H9 (cell line): ENCODE data around the gene DNASE1L1. TPM values are rescaled to one million over a fixed set of nuclear protein-coding genes. Genes with fewer than 3 reads are reported as not detected.

ENCODE experiments used
- DNase-seq: peaks from one replicate; pipeline ENCODE4 v3.0.0-alpha.2; 2017
- H2AFZ ChIP-seq: one replicate; pipeline ENCODE4 v1.6.1; 2013; ENCODE audit warnings: mild to moderate bottlenecking, low read length, control low read depth, moderate library complexity
- H2AK5ac ChIP-seq: 2 replicates; pipeline ENCODE4 v1.6.1; 2013; ENCODE audit warnings: low read length, control low read depth, mixed read lengths; ENCODE audit not compliant: insufficient read length
- H2BK120ac ChIP-seq: one replicate; pipeline ENCODE4 v1.6.1; 2013; ENCODE audit warnings: low read depth, mild to moderate bottlenecking, low read length, control low read depth, inconsistent platforms; ENCODE audit not compliant: poor library complexity, severe bottlenecking
- H2BK12ac ChIP-seq: 2 replicates; pipeline ENCODE4 v1.6.1; 2013; ENCODE audit warnings: low read length, control low read depth, mixed read lengths, low read depth; ENCODE audit not compliant: insufficient read length
- H2BK15ac ChIP-seq: 2 replicates; pipeline ENCODE4 v1.6.1; 2013; ENCODE audit warnings: low read depth, low read length, control low read depth
- H2BK20ac ChIP-seq: one replicate; pipeline ENCODE4 v1.6.1; 2013; ENCODE audit warnings: low read depth, mild to moderate bottlenecking, low read length, control low read depth, inconsistent platforms; ENCODE audit not compliant: poor library complexity, severe bottlenecking
- H2BK5ac ChIP-seq: 2 replicates; pipeline ENCODE4 v1.6.1; 2013; ENCODE audit warnings: low read length, control low read depth, mixed read lengths; ENCODE audit not compliant: insufficient read length
- H3K14ac ChIP-seq: 2 replicates; pipeline ENCODE4 v1.6.1; 2013; ENCODE audit warnings: low read length, control low read depth; ENCODE audit not compliant: insufficient read depth
- H3K18ac ChIP-seq: 2 replicates; pipeline ENCODE4 v1.6.1; 2013; ENCODE audit warnings: low read depth, mild to moderate bottlenecking, mixed read lengths, low read length, control low read depth; ENCODE audit not compliant: insufficient read length
- H3K23ac ChIP-seq: 2 replicates; pipeline ENCODE4 v1.6.1; 2013; ENCODE audit warnings: low read length, control low read depth, mixed read lengths, low read depth; ENCODE audit not compliant: insufficient read length
- H3K23me2 ChIP-seq: 2 replicates; pipeline ENCODE4 v1.6.1; 2013; ENCODE audit warnings: low read depth, mild to moderate bottlenecking, mixed read lengths, low read length, control low read depth; ENCODE audit not compliant: insufficient read length, poor library complexity, severe bottlenecking
- H3K27ac ChIP-seq: 2 replicates; pipeline ENCODE4 v1.5.1; 2013; ENCODE audit warnings: low read length, control low read depth, mixed read lengths, low read depth; ENCODE audit not compliant: insufficient read length
- H3K27me3 ChIP-seq: 2 replicates; pipeline ENCODE4 v1.6.1; 2013; ENCODE audit warnings: low read length, control low read depth, inconsistent platforms; ENCODE audit not compliant: insufficient read depth
- H3K4ac ChIP-seq: 2 replicates; pipeline ENCODE4 v1.6.1; 2013; ENCODE audit warnings: low read depth, mild to moderate bottlenecking, control low read depth, inconsistent platforms, low read length, moderate library complexity
- H3K4me1 ChIP-seq: 2 replicates; pipeline ENCODE4 v1.6.1; 2013; ENCODE audit warnings: low read length, control low read depth, inconsistent platforms; ENCODE audit not compliant: insufficient read depth
- H3K4me2 ChIP-seq: 2 replicates; pipeline ENCODE4 v1.6.1; 2013; ENCODE audit warnings: low read length, control low read depth, mixed read lengths; ENCODE audit not compliant: insufficient read length, insufficient read depth
- H3K56ac ChIP-seq: 2 replicates; pipeline ENCODE4 v1.6.1; 2013; ENCODE audit warnings: low read depth, mild to moderate bottlenecking, mixed read lengths, low read length, control low read depth; ENCODE audit not compliant: insufficient read length
- H3K79me1 ChIP-seq: 2 replicates; pipeline ENCODE4 v1.6.1; 2013; ENCODE audit warnings: low read depth, mild to moderate bottlenecking, moderate library complexity, low read length, control low read depth, inconsistent platforms; ENCODE audit not compliant: insufficient read depth, poor library complexity, severe bottlenecking
- H3K79me2 ChIP-seq: 2 replicates; pipeline ENCODE4 v1.6.1; 2013; ENCODE audit warnings: low read length, control low read depth, inconsistent platforms; ENCODE audit not compliant: insufficient read depth
- H3K9ac ChIP-seq: 2 replicates; pipeline ENCODE4 v1.6.1; 2013; ENCODE audit warnings: low read length, control low read depth, mixed read lengths; ENCODE audit not compliant: insufficient read length; ENCODE audit errors: extremely low read depth
- H3K9me3 ChIP-seq: one replicate; pipeline ENCODE4 v1.6.1; 2013; ENCODE audit warnings: low read depth, low read length, inconsistent platforms; ENCODE audit not compliant: control insufficient read depth
- H3T11ph ChIP-seq: one replicate; pipeline ENCODE4 v1.6.1; 2013; ENCODE audit warnings: mild to moderate bottlenecking, low read length, control low read depth, inconsistent platforms
- H4K20me1 ChIP-seq: one replicate; pipeline ENCODE4 v1.6.1; 2013; ENCODE audit not compliant: control insufficient read depth, insufficient read length, insufficient read depth
- H4K5ac ChIP-seq: 2 replicates; pipeline ENCODE4 v1.6.1; 2013; ENCODE audit warnings: low read depth, mild to moderate bottlenecking, mixed read lengths, low read length, control low read depth; ENCODE audit not compliant: insufficient read length
- H4K8ac ChIP-seq: replicated peaks from 2 replicates; pipeline ENCODE4 v1.6.1; 2013; ENCODE audit warnings: low read length, control low read depth, mixed read lengths, low read depth; ENCODE audit not compliant: insufficient read length
- H4K91ac ChIP-seq: 2 replicates; pipeline ENCODE4 v1.6.1; 2013; ENCODE audit warnings: low read depth, mild to moderate bottlenecking, moderate library complexity, mixed read lengths, low read length, control low read depth; ENCODE audit not compliant: insufficient read length
- H3K27ac Mint-ChIP-seq, 3 experiments: 2 replicates in 2 of 3; 3 replicates in 1 of 3; pipeline ENCODE4 v1.8.0; 2020 to 2021; ENCODE audit warnings: mixed read lengths in 3 of 3, mild to moderate bottlenecking in 1 of 3, moderate library complexity in 1 of 3
- H3K27me3 Mint-ChIP-seq: 2 replicates; pipeline ENCODE4 v1.8.0; 2021; ENCODE audit warnings: low read depth, mild to moderate bottlenecking, moderate library complexity, mixed read lengths
- H3K36me3 Mint-ChIP-seq, 3 experiments: 2 replicates in 2 of 3; 3 replicates in 1 of 3; pipeline ENCODE4 v1.8.0; 2020 to 2021; ENCODE audit warnings: low read depth in 3 of 3, mixed read lengths in 3 of 3; ENCODE audit not compliant: insufficient read depth in 1 of 3
- H3K4me1 Mint-ChIP-seq, 2 experiments: 2 replicates each; pipeline ENCODE4 v1.8.0; 2020; ENCODE audit warnings: mixed read lengths in 2 of 2
- H3K4me3 Mint-ChIP-seq, 2 experiments: 2 replicates in 1 of 2; 3 replicates in 1 of 2; pipeline ENCODE4 v1.8.0; 2020 to 2021; ENCODE audit warnings: mild to moderate bottlenecking in 2 of 2, mixed read lengths in 2 of 2, moderate library complexity in 1 of 2
- H3K9me3 Mint-ChIP-seq, 2 experiments: 2 replicates in 1 of 2; 3 replicates in 1 of 2; pipeline ENCODE4 v1.8.0; 2020; ENCODE audit warnings: mild to moderate bottlenecking in 2 of 2, mixed read lengths in 2 of 2, moderate library complexity in 1 of 2
- CTCF ChIP-seq: fragments of 200-600 bp; sonication (generic); conservative IDR thresholded peaks from 3 replicates; pipeline ENCODE4 v1.8.0; 2021; ENCODE audit warnings: antibody characterized with exemption, mild to moderate bottlenecking
- WGBS: extraction: QIAGEN DNeasy Blood & Tissue Kit; methylation state at CpG from one replicate; pipeline ENCODE4 v1.1.7; 2013; ENCODE audit warnings: missing lambda C conversion rate, low lambda C conversion rate, mixed read lengths; ENCODE audit not compliant: insufficient read length; ENCODE audit errors: extremely low coverage; 5-methylcytosine and 5-hydroxymethylcytosine counted together
- total RNA-seq: library from RNA; stranded (reverse); gene quantifications from 2 replicates; pipeline ENCODE4 v1.2.1, GENCODE V29; 2021

Gene DNASE1L1
- total RNA-seq, 1 experiment from 2014 or later: 14.5 TPM

- no peak overlapping the region for H4K91ac ChIP-seq
- Mint-ChIP-seq H3K27me3 (peaks cover 5% of the 10 kb centered on the region), H3K9me3 (peaks cover 49 to 73% of the 10 kb centered on the region in 2 experiments), H3K4me1 (no peaks in the 10 kb centered on the region), H3K27ac (no peak overlapping the region), H3K36me3 (peaks cover 42 to 89% (median 86%) of the 10 kb centered on the region in 3 experiments), H3K4me3 (no peak overlapping the region)
- no peaks in the 10 kb centered on the region for H3K79me1 ChIP-seq
- no peak overlapping the region for H3K56ac ChIP-seq
- peaks cover 3% of the 10 kb centered on the region for H3K23me2 ChIP-seq
- no peak overlapping the region for H3K9ac ChIP-seq
- no peak overlapping the region for H4K8ac ChIP-seq
- no CpG with 5 or more reads among the region's 30 CpGs for WGBS
- no peak overlapping the region for H3K14ac ChIP-seq
- H3K23ac ChIP-seq: no peak overlapping the region
- H2BK20ac ChIP-seq: no peak overlapping the region
- H3K27me3 ChIP-seq: no peaks in the 10 kb centered on the region
- H3T11ph ChIP-seq: no peak overlapping the region
- no peak overlapping the region for H2BK120ac ChIP-seq
- H4K5ac ChIP-seq: no peak overlapping the region
- no peak for DNase-seq
- no peak overlapping the region for H3K27ac ChIP-seq
- no peak overlapping the region for H3K4me2 ChIP-seq
- no peak for TF ChIP-seq CTCF
- H3K4ac ChIP-seq: no peak overlapping the region
- no peak overlapping the region for H2AFZ ChIP-seq
- H3K79me2 ChIP-seq: no peaks in the 10 kb centered on the region
- H3K18ac ChIP-seq: no peak overlapping the region
- H4K20me1 ChIP-seq: peaks cover 2% of the 10 kb centered on the region
- H2BK15ac ChIP-seq: no peak overlapping the region
- no peak overlapping the region for H2AK5ac ChIP-seq
- H2BK5ac ChIP-seq: no peak overlapping the region
- H2BK12ac ChIP-seq: no peak overlapping the region
- H3K4me1 ChIP-seq: no peaks in the 10 kb centered on the region
- peaks cover 24% of the 10 kb centered on the region for H3K9me3 ChIP-seq
Measured at GRCh38 chrX:154362085-154362742, 46.8 kb downstream of the DNASE1L1 start.
